ENCODE measurements around the gene POM121L2.
"Not testable (repeated sequence)": the region's sequence is repeated elsewhere in the genome, so short reads cannot be mapped to it uniquely, and the experiment has no call there.

POM121L2 gene

DNA sequence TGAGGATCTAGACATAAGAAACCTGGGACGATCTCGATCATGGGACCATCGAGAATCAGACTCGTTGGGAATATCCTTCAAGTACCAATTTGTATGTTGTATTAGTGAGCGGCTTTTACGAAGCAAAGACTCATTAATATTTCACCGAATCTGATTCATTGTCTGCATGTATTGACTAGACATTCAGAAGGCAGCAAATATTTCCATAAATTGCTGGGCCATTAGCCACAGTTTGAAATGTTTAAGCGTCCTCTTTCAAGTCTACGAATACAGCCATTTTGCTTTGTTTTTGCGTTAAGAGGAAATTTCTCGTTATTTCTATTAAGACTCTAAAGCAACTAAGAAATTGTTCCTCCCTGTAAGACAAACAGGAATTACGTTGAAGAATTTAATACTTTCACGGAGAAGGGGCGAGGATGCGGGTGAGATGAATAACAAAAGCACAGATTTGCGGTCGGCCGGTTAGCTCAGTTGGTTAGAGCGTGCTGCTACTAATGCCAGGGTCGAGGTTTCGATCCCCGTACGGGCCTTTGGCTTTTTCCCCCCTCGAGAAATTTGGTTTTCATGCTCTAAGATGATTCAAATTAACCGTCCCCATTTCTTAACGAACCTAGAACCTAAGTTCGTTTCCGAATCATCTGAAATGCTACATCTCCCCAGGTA, 18.5 kb downstream of the POM121L2 start:
- DNase-seq = no peak

DNA sequence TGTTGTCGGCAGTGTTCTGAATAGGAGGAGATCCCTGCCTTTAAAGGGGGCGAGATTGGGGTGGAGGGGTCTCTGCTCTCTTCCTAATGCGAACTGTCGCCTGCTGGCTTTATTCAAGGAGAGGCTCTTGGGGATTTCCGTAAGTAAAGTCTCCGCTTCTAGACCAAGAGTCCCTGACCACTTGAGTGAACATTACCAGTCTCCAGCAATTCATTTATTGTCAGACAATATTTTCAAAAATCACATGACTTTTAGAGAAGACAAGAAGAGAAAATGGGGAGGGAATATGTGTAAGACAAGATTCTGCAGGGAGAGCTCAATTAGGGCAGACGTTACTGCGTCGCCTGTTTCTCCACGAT, 21.2 kb downstream of the POM121L2 start:
- no peak for DNase-seq

DNA sequence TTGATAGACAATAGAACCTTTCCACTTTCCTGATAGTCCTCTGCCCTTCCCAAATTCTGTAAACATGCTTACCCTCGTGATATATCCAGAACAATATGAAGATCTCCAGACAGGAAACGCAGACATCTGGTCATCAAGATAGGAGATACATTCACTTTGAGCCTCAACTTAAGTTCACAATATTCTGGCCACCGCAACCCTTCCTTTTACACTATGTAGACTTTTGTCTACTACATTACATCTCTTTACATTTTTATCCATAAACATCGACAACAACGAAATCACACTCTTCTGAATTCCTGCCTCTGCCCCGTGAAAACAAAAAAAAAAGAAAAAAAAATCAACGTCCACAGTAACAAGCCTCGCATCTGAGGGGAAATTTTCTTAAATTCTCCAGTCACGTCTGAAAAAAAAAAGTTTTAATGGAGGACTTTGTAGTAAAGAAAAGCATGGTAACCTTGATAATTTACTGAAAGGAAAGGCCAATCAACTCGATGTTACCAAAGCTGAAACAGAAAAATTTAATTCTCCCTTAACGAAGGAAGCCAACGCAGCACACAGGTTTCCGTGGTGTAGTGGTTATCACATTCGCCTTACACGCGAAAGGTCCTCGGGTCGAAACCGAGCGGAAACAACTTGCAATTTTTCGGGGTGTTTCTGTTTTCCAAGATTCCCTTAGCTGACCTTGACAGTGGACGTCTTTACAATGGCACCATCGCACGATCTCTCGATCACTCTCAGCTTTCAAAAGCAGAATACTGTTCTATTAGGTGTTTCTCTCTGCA, 21.8 kb downstream of the POM121L2 start:
- no peak for DNase-seq

DNA sequence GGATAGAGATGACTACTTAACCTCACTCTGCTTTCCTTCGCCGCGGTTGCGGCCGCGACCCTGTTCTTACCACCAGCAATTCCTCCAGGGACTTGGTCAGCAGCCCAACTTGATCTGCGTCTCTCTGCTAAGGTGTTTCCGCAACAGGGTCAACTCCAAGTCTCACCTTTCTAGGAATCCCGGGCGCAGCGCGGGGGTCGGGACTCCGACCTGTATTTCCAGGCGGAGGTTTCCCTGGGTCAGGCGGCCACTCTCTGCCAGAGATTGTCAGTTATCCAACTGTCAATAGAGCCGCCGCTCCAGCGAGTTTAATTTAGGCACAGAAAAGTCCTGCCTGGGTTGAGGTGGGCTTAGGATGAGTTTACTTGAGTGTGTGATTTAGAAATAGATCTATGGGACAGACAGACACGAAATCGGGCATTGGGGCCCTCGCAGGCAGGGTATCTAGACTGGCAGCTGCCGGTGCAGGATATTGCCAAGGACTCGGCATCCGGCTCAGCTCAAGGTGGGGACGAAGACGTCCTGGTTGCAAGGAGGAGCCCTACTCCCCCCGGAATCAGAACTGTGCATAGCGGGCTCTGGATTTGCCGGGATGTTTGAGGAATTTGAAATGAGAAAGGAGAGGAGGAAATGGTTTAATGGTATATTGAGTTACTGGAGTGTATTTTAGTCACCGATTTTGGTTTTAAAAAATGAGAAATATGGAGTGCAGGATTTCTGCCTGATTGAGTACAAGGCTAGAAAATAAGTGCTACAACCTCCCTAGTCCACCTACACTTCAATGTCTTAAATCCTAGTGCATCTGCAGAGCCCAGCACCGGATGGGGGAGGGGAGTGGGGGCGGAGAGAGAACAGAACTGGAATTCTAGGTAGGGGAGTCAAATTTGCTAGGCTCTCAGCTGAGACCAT, 23.7 kb downstream of the POM121L2 start:
- no peak for DNase-seq

GRCh38 chr6:27287751-27288135, 24.3 kb downstream of the POM121L2 start:
- DNase-seq = no peak

- no peak for DNase-seq
Observed at GRCh38 chr6:27286141-27286540, 25.9 kb downstream of the POM121L2 start.

- no peak for DNase-seq
Observed at GRCh38 chr6:27283279-27283678, 28.8 kb downstream of the POM121L2 start.

- no peak for DNase-seq
Observed at GRCh38 chr6:27281569-27281968, 30.5 kb downstream of the POM121L2 start.

GRCh38 chr6:27281105-27281539, 31.0 kb downstream of the POM121L2 start:
- DNase-seq = no peak

DNA sequence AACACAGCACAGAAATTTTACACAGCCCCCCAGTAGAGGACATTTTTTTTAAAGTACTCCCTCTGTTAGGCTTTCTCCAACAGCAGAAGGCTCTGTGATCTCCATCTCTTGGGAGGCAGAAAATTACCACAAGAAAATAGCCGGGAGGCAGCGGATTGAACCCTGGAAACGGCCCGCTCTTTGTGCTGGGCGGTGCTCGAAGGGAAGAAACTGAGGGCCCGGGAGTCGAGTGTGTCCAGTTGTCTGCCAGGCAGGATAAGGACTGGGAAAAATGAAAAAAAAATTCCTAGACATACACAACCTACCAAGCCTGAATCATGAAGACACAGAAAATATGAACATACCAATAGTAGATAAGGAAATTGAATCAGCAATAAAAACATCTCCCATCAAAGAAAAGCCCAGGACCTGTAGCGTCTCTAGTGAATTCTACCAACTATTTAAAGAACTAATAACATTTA, 31.5 kb downstream of the POM121L2 start:
- DNase-seq = no peak

GRCh38 chr6:27280064-27280539, 32.0 kb downstream of the POM121L2 start:
- no peak for DNase-seq

GRCh38 chr6:27279513-27280063, 32.5 kb downstream of the POM121L2 start:
- no peak for DNase-seq

GRCh38 chr6:27275025-27275956, 36.8 kb downstream of the POM121L2 start:
- no peak for DNase-seq

DNA sequence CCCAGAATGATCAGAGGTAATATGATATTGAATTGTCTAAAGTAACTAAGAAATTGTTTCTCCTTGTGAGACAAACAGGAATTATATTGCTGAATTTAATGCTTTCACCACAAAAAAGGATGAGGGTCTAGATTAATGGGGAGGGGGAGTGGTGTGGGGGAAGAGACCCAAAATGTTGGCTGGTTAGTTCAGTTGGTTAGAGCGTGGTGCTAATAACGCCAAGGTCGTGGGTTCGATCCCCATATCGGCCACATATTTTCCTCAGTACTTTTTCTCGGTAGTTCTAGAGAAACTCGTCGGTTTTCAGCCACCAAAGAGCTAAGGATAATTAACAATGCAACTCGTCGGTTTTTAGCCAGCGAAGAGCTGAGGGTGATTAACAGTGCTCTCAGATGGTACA, 38.3 kb downstream of the POM121L2 start:
- no peak for DNase-seq

DNA sequence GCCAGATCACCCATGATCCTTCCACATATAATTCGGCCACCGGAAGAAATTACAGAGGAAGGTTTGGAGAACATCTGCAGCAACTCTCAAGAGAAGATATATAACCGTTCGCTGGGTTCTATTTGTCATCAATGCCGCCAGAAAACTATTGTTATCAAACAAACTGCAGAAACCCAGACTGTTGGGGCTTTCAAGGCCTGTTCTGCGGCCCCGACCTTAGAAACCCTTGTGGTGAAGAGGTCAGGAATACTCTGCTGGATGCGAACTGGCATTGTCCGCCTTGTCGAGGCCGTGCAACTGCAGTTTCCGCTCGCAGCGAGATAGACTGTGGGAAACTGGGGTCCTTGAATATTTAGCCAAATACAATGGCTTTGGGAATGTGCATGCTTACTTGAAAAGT, 43.3 kb downstream of the POM121L2 start:
- DNase-seq = no peak

GRCh38 chr6:27267857-27268434, 44.1 kb downstream of the POM121L2 start:
- no peak for DNase-seq

- DNase-seq = not testable (repeated sequence)
Observed at GRCh38 chr6:27267003-27267402, 45.1 kb downstream of the POM121L2 start.

- no peak for DNase-seq
Observed at GRCh38 chr6:27263886-27264285, 48.2 kb downstream of the POM121L2 start.

GRCh38 chr6:27260836-27261375, 51.2 kb downstream of the POM121L2 start:
- DNase-seq = no peak

GRCh38 chr6:27260369-27260768, 51.7 kb downstream of the POM121L2 start:
- DNase-seq = no peak
